ENCODE measurements around the gene KPNA4.

DNA sequence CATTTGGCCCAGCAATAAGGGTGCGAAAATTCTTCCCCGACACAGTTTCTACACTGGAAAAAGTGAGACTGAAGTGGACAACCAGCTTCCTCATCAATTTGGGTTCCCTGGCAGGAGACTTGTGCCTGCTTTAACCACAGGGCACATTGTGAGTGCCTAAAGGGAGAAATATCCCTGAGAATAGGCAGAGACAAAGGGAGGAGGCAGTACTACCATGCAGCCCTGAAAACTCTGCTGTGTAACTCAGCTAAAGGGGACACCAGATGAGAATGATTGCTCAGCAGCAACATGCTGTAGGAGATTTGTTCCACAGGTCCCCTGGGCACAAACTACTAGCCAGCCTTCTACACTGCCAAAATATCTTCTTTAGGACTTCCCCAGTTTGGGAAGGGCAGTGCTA, 15.6 kb upstream of the KPNA4 start:
- TF ChIP-seq SP1 (IDR thresholded peaks at IDR 0.05) (no peak), L3MBTL2 (conservative IDR thresholded peaks at IDR 0.05) (no peak), BHLHE40 (IDR thresholded peaks at IDR 0.05; ENCODE audit: borderline replicate concordance) (no peak), HDGF (IDR thresholded peaks at IDR 0.05; ENCODE audit: borderline replicate concordance) (no peak), FOXM1 (IDR thresholded peaks at IDR 0.05; ENCODE audit: borderline replicate concordance) (no peak), SUZ12 (IDR thresholded peaks at IDR 0.05) (no peak), FOXA1 (IDR thresholded peaks at IDR 0.05) (no peak), NFRKB (IDR thresholded peaks at IDR 0.05) (no peak), ELF4 (IDR thresholded peaks at IDR 0.05) (no peak), TARDBP (IDR thresholded peaks at IDR 0.05) (no peak), PKNOX1 (IDR thresholded peaks at IDR 0.05) (no peak)
